Fibroblast of pulmonary artery (primary cell): Measurements from ENCODE around the gene SYNE1.
"Not testable (repeated sequence)": the region's sequence is repeated elsewhere in the genome, so short reads cannot be mapped to it uniquely, and the experiment has no call there.

Source experiments
- DNase-seq: peaks from one replicate; pipeline ENCODE4 v3.0.0-alpha.2; 2010; ENCODE audit warnings: low read depth
- H3K4me3 ChIP-seq: replicated peaks from 2 replicates; pipeline ENCODE4 v1.5.1; 2011; ENCODE audit warnings: low read depth, mild to moderate bottlenecking, control low read depth, low read length, moderate library complexity
- CTCF ChIP-seq: IDR thresholded peaks from 2 replicates; pipeline ENCODE4 v1.5.1; 2011; ENCODE audit warnings: mild to moderate bottlenecking, control low read depth, low read length, inconsistent platforms; ENCODE audit errors: missing control alignments

Gene SYNE1

GRCh38 chr6:152432758-152433157 is 204.4 kb downstream of the SYNE1 start:
- no peak for TF ChIP-seq CTCF
- no peak overlapping the region for H3K4me3 ChIP-seq
- DNase-seq = no peak

GRCh38 chr6:152428126-152428525 is 209.0 kb downstream of the SYNE1 start:
- no peak for TF ChIP-seq CTCF
- peak; percentile 45 for DNase-seq
- H3K4me3 ChIP-seq = no peak overlapping the region

- H3K4me3 ChIP-seq = no peak overlapping the region
- TF ChIP-seq CTCF = no peak
- no peak for DNase-seq
Observed at GRCh38 chr6:152426276-152426675, 210.9 kb downstream of the SYNE1 start.

DNA sequence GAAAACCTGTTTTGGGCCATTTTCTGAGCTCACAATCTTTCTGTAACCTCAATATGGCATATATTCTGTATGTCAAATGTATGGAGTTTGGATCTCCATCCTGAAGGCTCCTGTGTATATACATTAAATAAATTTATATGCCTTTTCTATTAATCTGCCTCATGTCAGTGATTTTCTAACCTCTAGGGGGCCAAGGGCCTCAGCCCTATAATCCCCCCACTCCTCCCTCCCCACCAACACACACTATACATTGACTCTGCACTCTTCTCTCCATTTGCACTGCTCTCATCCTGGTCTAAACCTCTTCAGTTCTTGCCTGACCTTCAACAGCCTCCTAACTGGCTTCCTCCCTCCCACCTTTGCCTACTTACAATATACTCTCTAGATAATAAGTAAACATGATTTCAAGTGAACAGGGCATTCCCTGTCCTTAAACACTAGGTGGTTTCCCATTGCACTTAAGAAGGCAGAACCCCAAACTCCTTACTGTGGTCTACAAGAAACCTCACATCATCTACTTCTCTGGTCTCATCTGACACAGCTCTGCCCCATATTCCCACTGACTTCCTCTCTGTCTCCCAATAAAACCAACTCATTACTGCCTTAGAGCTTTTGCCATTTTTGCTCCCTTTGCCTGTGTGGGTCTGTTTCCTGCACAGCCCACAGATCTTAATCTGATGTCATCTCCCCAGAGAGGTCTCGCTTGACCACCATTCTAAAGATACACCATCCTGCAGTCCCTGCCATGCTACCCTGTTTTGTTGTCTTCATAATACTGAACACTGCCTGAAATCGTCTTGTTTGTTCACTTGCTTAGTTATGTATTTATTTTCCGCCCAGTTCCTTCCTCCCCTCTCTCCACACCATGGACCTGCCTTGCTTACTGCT is 213.7 kb downstream of the SYNE1 start:
- no peak overlapping the region for H3K4me3 ChIP-seq
- no peak for DNase-seq
- TF ChIP-seq CTCF = no peak

DNA sequence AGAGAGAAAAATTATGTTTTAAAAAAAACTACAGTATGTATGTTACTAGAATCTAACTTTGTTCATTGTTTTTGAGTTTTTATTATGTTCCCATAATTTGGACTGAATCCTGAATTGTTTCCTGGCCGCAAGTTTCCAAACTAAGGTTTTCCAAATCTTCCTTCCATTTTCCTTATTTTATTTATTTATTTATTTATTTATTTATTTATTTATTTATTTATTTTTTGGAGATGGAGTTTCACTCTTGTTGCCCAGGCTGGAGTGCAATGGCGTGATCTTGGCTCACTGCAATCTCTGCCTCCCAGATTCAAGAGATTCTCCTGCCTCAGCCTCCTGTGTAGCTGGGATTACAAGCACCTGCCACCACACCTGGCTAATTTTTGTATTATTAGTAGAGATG is 215.7 kb downstream of the SYNE1 start:
- H3K4me3 ChIP-seq, DNase-seq: not testable (repeated sequence)

DNA sequence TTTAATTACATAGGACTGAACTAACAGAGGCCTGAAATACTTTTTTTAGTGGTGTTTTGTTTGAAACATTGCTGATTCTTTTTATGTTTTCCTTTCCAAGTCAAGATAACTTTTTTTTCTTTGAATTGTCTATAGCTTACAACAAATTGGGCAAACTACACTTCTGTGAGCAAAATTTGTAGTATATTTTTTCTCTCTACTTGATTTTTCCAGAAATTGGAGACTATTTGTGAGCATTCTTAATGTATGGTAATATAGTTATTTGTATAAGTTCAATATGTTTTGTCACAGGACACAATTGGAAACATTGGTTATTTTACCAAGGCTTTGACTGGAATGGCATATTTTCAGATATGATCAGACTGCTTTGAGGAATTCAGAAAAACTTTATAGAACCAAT is 216.5 kb downstream of the SYNE1 start:
- no peak overlapping the region for H3K4me3 ChIP-seq

DNA sequence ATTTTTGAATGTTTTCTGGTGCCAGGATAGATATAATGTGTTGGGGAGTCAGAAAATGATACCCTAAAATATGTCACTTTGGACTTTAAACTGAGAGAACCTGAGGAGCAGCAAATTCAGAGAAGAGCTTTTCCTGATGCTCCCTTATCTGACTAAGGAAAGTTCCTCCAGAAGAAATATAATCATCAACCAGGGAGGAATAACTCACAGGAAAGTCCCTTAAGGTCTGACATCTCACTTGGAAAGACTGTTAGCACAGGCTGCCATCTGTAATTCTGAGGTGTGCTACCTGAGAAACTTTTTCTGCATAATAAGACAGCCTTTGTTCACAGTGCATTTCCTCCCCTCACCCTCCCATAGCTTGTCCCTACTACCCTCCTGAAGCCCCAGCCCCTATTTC is 218.6 kb downstream of the SYNE1 start:
- no peak for DNase-seq
- no peak overlapping the region for H3K4me3 ChIP-seq
- TF ChIP-seq CTCF = no peak

More for the DNA sequence above, 216.5 kb downstream of the SYNE1 start:
- no peak for TF ChIP-seq CTCF
- DNase-seq = no peak
